ENCODE measurements around the gene PDE4D.

GRCh38 chr5:59256331-59256730 lies 637.2 kb downstream of the PDE4D start:
- TF ChIP-seq EZH2 (IDR thresholded peaks at IDR 0.05; ENCODE audit: insufficient read depth, poor library complexity, severe bottlenecking) (no peak), EZH2phosphoT487 (IDR thresholded peaks at IDR 0.05; ENCODE audit: insufficient read depth, low read depth) (no peak)

All from GM23248 (cell line).